GM12801 (cell line): Measurements from ENCODE around the gene CPB2.

Experiments used
- CTCF ChIP-seq: IDR thresholded peaks from one replicate; pipeline ENCODE4 v1.5.1; 2011; ENCODE audit warnings: control low read depth; ENCODE audit not compliant: insufficient read length; ENCODE audit errors: extremely low read depth

The CPB2 gene

GRCh38 chr13:46104868-46105267, at the start of gene CPB2:
Gene CPB2 (minus strand): TSS chr13:46105033. CDS start chr13:46105009, 24 bp downstream.
- TF ChIP-seq CTCF = no peak

- TF ChIP-seq CTCF = no peak
Observed at GRCh38 chr13:46154136-46154801, 49.4 kb upstream of the CPB2 start.

GRCh38 chr13:46152627-46153328, 47.9 kb upstream of the CPB2 start:
- TF ChIP-seq CTCF = no peak

GRCh38 chr13:46150134-46150693, 45.4 kb upstream of the CPB2 start:
- TF ChIP-seq CTCF = no peak

DNA sequence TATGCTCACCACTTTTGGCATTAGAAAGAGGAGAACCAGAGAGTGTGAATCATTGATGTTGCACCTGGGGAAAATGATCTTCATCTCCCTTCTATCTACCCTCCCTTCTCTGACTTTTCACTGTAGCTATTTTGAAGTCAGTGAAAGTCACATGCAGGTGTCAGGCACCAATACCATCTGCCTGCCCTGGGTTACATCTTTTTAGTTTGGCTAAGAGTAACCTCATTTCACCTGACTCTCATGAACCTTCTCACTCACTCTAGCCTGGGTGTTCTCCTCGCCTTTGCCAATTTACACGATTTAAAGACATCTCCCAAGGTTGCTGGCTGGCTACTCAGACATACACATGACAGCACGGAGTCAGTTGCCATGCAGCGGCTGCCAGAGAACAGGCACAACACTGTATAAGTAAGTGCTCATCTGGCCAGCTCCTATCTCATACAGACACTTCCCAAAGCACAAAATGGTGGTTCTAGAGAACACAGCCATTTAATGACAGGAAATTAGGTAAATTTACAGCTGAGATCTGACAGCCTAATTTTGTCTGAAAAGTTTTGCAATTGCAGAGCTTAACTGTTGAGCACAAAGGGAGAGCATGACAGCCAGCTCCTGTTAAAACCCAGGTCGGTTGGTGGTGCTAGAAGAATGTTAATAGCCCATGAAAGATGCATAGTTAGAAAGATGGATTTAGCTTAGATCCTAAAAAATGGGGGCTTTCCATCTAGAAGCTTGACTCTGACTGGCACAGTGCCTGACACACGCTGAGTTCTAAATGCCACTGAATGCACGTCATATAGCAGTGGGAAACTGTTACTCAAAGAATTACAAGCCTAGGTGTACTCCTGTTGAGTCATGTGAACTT, 44.7 kb upstream of the CPB2 start:
- no peak for TF ChIP-seq CTCF

GRCh38 chr13:46146898-46147297, 42.1 kb upstream of the CPB2 start:
- no peak for TF ChIP-seq CTCF

DNA sequence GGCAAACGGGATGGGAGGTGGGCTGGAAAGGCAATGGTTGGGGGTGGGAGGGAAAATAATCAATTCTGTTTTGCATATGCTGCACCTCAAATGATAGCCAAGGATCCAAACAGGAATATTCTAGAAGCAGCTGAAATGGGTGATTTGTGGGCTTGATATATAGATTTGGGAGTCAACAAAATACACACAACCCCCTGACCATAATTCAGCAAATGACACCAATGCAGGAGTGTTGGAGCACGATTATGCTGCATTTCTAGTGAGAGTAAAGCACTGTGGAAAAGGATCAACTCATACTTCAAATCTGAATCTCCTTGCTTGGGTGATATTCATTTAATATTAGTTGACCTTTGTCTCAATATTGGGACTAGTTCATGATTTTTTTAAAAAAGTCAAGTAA, 41.1 kb upstream of the CPB2 start:
- no peak for TF ChIP-seq CTCF
